Caco-2 (cell line): ENCODE measurements around the gene CCRL2. TPM values are rescaled to one million over a fixed set of nuclear protein-coding genes. Genes with fewer than 3 reads are reported as not detected.

Experiments
- BruUV-seq: library from RNA; stranded (reverse); fragments of 400-500 nt; replicated peaks from 2 replicates; lab custom pipeline; 2021; lab: Mats Ljungman, UMichigan
- CTCF ChIA-PET: fragments of 300-600 bp; sonication (Branson Sonifier 250); formaldehyde crosslinking; loops from one replicate; lab custom pipeline; 2022; ENCODE audit warnings: antibody characterized with exemption; lab: Charles Lee
- POLR2A ChIA-PET: fragments of 300-600 bp; sonication (Branson Sonifier 250); formaldehyde crosslinking; loops from one replicate; lab custom pipeline; 2022; ENCODE audit warnings: antibody characterized with exemption; lab: Charles Lee
- DNase-seq, 2 experiments: peaks; one replicate each; pipeline versions ENCODE4 v3.0.0 to v3.0.0-alpha.2; 2020 to 2022
- H3K27me3 ChIP-seq: replicated peaks from 2 replicates; pipeline ENCODE4 v1.6.0; 2011; ENCODE audit warnings: low read length; ENCODE audit not compliant: control insufficient read depth, insufficient read depth
- H3K36me3 ChIP-seq: 2 replicates; pipeline ENCODE4 v1.5.1; 2011; ENCODE audit warnings: low read length; ENCODE audit not compliant: control insufficient read depth, insufficient read depth
- H3K4me1 ChIP-seq: fragments of 250-450 bp; sonication (Bioruptor Pico); 2 replicates; pipeline ENCODE4 v1.5.1; 2020; ENCODE audit warnings: mild to moderate bottlenecking
- H3K4me3 ChIP-seq: 2 replicates; pipeline ENCODE4 v1.5.1; 2011; ENCODE audit warnings: low read depth, mild to moderate bottlenecking, control low read depth, low read length
- H3K9me3 ChIP-seq: fragments of 250-450 bp; sonication (Bioruptor Pico); 2 replicates; pipeline ENCODE4 v1.5.1; 2020; ENCODE audit warnings: mild to moderate bottlenecking, moderate library complexity
- H3K27ac Mint-ChIP-seq: one replicate; pipeline ENCODE4 v1.8.0; 2022; ENCODE audit warnings: mixed read lengths; ENCODE audit not compliant: unreplicated experiment
- H3K27me3 Mint-ChIP-seq: one replicate; pipeline ENCODE4 v1.8.0; 2022; ENCODE audit warnings: mixed read lengths; ENCODE audit not compliant: insufficient read depth, unreplicated experiment
- H3K36me3 Mint-ChIP-seq: one replicate; pipeline ENCODE4 v1.8.0; 2022; ENCODE audit warnings: mild to moderate bottlenecking, mixed read lengths; ENCODE audit not compliant: insufficient read depth, unreplicated experiment
- H3K4me1 Mint-ChIP-seq: one replicate; pipeline ENCODE4 v1.8.0; 2022; ENCODE audit warnings: low read depth, mixed read lengths; ENCODE audit not compliant: unreplicated experiment
- H3K4me3 Mint-ChIP-seq: one replicate; pipeline ENCODE4 v1.8.0; 2022; ENCODE audit warnings: mild to moderate bottlenecking, moderate library complexity, mixed read lengths; ENCODE audit not compliant: unreplicated experiment
- H3K9me3 Mint-ChIP-seq: one replicate; pipeline ENCODE4 v1.8.0; 2022; ENCODE audit warnings: mixed read lengths; ENCODE audit not compliant: unreplicated experiment
- intact Hi-C: fragments of 100-400 bp; cut with micrococcal nuclease; formaldehyde crosslinking; loops from one replicate; pipeline ENCODE4 v1.10.0; 2022; ENCODE audit not compliant: unreplicated experiment
- total RNA-seq: library from RNA; stranded (reverse); gene quantifications from 2 replicates; pipeline ENCODE4 v1.2.3, GENCODE V29; 2022
- TF ChIP-seq, protein P1 (sequence below), 2 experiments: fragments of 200-600 bp in 1 of 2; IDR thresholded peaks; 1 replicate in 1 of 2; 2 replicates in 1 of 2; pipeline versions ENCODE4 v1.5.1 to v1.8.0; 2011 to 2022; ENCODE audit warnings: antibody characterized with exemption in 1 of 2, control low read depth in 1 of 2, inconsistent platforms in 1 of 2, low read depth in 1 of 2, low read length in 1 of 2, mild to moderate bottlenecking in 1 of 2, moderate library complexity in 1 of 2; ENCODE audit not compliant: insufficient read depth in 1 of 2, severe bottlenecking in 1 of 2, unreplicated experiment in 1 of 2

Gene CCRL2
- total RNA-seq, 1 experiment from 2014 or later, result 1.0 TPM

DNA sequence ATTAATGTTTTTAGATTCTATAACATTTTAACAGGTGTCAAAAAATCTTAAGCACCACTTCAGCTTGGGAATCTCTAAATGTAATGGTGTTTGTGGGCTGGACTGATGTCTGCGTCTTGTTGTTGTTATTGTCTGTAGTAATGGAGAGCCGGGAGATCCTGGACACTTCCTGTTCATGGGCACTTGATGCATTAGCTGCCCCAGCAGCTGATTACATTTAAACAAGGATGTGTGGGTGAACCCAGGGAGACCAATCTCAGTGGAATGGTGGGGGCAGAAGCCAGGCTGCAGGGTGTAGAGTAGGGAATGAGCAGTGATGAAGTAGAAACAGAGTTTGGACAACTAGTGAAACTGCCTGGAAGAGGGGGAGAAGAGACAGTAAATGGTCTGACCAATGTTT lies 8.0 kb upstream of the CCRL2 start:
- H3K4me1 ChIP-seq, result no peaks in the 10 kb centered on the region; the same call in 1 of the 2 replicates
- CTCF ChIA-PET, result no interaction called here
- no peak overlapping the region for H3K4me3 Mint-ChIP-seq

DNA sequence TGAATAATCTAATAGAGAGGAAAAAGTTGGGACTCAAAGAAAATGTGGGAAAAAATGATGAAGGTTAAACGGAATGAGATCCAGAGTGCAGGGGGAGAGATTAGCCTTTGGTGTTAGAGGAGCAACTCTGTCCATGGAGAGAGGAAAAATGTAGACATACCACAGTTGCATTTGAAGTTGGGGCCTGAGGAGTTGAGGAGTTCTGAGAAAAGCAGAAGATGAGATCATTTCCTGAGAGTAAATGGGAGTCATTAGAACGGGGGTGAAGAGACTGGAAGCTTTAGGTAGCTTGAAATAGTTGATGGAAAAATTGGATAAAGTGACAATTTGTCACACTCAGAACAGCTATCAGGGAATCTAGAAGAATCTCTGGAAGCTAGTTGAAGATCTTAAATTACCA lies 7.5 kb upstream of the CCRL2 start:
- H3K9me3 Mint-ChIP-seq, result no peaks in the 10 kb centered on the region
- POLR2A ChIA-PET, result no interaction called here
- TF ChIP-seq, protein P1, sequence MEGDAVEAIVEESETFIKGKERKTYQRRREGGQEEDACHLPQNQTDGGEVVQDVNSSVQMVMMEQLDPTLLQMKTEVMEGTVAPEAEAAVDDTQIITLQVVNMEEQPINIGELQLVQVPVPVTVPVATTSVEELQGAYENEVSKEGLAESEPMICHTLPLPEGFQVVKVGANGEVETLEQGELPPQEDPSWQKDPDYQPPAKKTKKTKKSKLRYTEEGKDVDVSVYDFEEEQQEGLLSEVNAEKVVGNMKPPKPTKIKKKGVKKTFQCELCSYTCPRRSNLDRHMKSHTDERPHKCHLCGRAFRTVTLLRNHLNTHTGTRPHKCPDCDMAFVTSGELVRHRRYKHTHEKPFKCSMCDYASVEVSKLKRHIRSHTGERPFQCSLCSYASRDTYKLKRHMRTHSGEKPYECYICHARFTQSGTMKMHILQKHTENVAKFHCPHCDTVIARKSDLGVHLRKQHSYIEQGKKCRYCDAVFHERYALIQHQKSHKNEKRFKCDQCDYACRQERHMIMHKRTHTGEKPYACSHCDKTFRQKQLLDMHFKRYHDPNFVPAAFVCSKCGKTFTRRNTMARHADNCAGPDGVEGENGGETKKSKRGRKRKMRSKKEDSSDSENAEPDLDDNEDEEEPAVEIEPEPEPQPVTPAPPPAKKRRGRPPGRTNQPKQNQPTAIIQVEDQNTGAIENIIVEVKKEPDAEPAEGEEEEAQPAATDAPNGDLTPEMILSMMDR (IDR thresholded peaks at IDR 0.05; ENCODE audit: insufficient read depth in 1 of 2, low read depth in 1 of 2, low read length in 1 of 2, severe bottlenecking in 1 of 2, unreplicated experiment in 1 of 2), result no peak
- CTCF ChIA-PET, result no interaction called here
- H3K4me3 Mint-ChIP-seq, result no peak overlapping the region
- H3K4me1 Mint-ChIP-seq, result peaks cover 13% of the 10 kb centered on the region
- intact Hi-C loops, result no loop called here
- H3K27ac Mint-ChIP-seq, result no peak overlapping the region
- no peaks in the 10 kb centered on the region for H3K27me3 ChIP-seq
- H3K4me1 ChIP-seq, result no peaks in the 10 kb centered on the region; the same call in 1 of the 2 replicates
- H3K4me3 ChIP-seq, result no peak overlapping the region
- BruUV-seq, result no TSS peak
- H3K36me3 ChIP-seq, result no peaks in the 10 kb centered on the region
- no peaks in the 10 kb centered on the region for H3K27me3 Mint-ChIP-seq
- H3K36me3 Mint-ChIP-seq, result no peaks in the 10 kb centered on the region
- H3K9me3 ChIP-seq, result no peaks in the 10 kb centered on the region
- no peak for DNase-seq

More for the DNA sequence above, 8.0 kb upstream of the CCRL2 start:
- POLR2A ChIA-PET, result no interaction called here
- no peaks in the 10 kb centered on the region for H3K9me3 Mint-ChIP-seq
- Histone ChIP-seq H3K36me3 (no peaks in the 10 kb centered on the region), H3K9me3 (no peaks in the 10 kb centered on the region), H3K4me3 (no peak overlapping the region), H3K27me3 (no peaks in the 10 kb centered on the region)
- no peaks in the 10 kb centered on the region for H3K27me3 Mint-ChIP-seq
- no TSS peak for BruUV-seq
- DNase-seq, result no peak
- H3K36me3 Mint-ChIP-seq, result peaks cover under 1% of the 10 kb centered on the region
- H3K27ac Mint-ChIP-seq, result no peak overlapping the region
- H3K4me1 Mint-ChIP-seq, result peaks cover 16% of the 10 kb centered on the region
- TF ChIP-seq, protein P1 (IDR thresholded peaks at IDR 0.05; ENCODE audit: insufficient read depth in 1 of 2, low read depth in 1 of 2, low read length in 1 of 2, severe bottlenecking in 1 of 2, unreplicated experiment in 1 of 2), result no peak
- intact Hi-C loops, result no loop called here

DNA sequence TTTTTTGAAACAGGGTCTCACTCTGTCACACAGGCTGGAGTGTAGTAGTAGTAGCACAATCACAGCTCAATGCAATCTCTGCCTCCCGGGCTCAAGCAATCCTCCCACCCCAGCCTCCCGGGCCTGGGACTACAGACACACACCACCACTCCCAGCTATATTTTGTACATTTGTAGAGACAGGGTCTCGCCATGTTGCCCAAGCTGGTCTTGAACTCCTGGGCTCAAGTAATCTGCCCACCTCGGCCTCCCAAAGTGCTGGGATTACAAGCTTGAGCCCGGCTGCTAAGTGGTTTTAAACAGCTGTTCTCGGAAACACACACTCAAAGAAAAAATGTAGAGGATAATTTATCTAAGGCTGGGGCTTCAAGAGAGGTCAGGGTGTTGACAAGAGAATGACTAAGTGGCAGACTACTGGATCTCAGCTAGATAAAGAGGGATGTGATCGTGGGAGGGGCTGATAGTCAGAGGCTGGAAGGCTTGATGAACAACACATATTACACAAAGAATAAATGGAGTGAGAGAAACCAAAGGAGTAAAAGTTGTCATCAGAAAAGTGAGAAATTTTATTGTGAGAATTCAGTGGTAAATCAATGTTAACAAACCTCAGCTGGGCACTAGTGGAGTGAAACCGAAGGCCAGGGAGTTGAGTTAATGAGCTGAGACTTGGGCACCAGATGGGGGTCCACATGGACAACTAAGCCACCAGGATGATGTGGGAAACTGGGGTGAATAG lies 6.9 kb upstream of the CCRL2 start:
- H3K36me3 ChIP-seq, result no peaks in the 10 kb centered on the region
- H3K4me3 Mint-ChIP-seq, result no peak overlapping the region
- peaks cover 6% of the 10 kb centered on the region for H3K4me1 Mint-ChIP-seq
- H3K4me3 ChIP-seq, result no peak overlapping the region
- intact Hi-C loops, result no loop called here
- H3K27me3 ChIP-seq, result no peaks in the 10 kb centered on the region
- ChIA-PET POLR2A (no interaction called here), CTCF (no interaction called here)
- DNase-seq, result no peak
- H3K27ac Mint-ChIP-seq, result no peak overlapping the region
- no TSS peak for BruUV-seq
- H3K36me3 Mint-ChIP-seq, result no peaks in the 10 kb centered on the region
- no peaks in the 10 kb centered on the region for H3K27me3 Mint-ChIP-seq
- no peaks in the 10 kb centered on the region for H3K9me3 ChIP-seq
- H3K4me1 ChIP-seq, result peaks cover 2% of the 10 kb centered on the region; the same call in 1 of the 2 replicates
- H3K9me3 Mint-ChIP-seq, result no peaks in the 10 kb centered on the region
- TF ChIP-seq, protein P1 (IDR thresholded peaks at IDR 0.05; ENCODE audit: insufficient read depth in 1 of 2, low read depth in 1 of 2, low read length in 1 of 2, severe bottlenecking in 1 of 2, unreplicated experiment in 1 of 2), result no peak
